Glomerular visceral epithelial cell (primary cell): Measurements from ENCODE around the gene PINLYP.
"Not testable (repeated sequence)": the region's sequence is repeated elsewhere in the genome, so short reads cannot be mapped to it uniquely, and the experiment has no call there.

Experiments
- DNase-seq: peaks from one replicate; pipeline ENCODE4 v3.0.0-alpha.2; 2016; ENCODE audit errors: extremely low spot score

The PINLYP gene

GRCh38 chr19:43575156-43575950, at the start of gene PINLYP, which contains the start of gene XRCC1:
TSS of gene PINLYP (plus strand) at chr19:43575801. CDS start at chr19:43577192, 1,391 bp downstream.
TSS of gene XRCC1 (minus strand) at chr19:43575527. CDS start at chr19:43575458, 69 bp downstream.
- peak; percentile 99 for DNase-seq

- DNase-seq: peak; percentile 28
These were observed 49.5 kb upstream of the PINLYP start for GRCh38 chr19:43525836-43526771.

GRCh38 chr19:43526884-43527859, 48.4 kb upstream of the PINLYP start, which contains the start of gene ETHE1:
TSS of gene ETHE1 (minus strand) at chr19:43527201. CDS start at chr19:43527177, 24 bp downstream.
- DNase-seq: peak; percentile 79

- DNase-seq: peak; percentile 72
These were observed 47.6 kb upstream of the PINLYP start for GRCh38 chr19:43527860-43528622.

GRCh38 chr19:43532571-43532961, 43.0 kb upstream of the PINLYP start:
- DNase-seq: no peak

GRCh38 chr19:43532962-43533545, 42.5 kb upstream of the PINLYP start, which contains the start of gene ZNF575:
TSS of gene ZNF575 (plus strand) at chr19:43533188. CDS start at chr19:43534423, 1,235 bp downstream.
- peak; percentile 78 for DNase-seq

GRCh38 chr19:43533546-43534304, 41.9 kb upstream of the PINLYP start:
- peak; percentile 58 for DNase-seq

GRCh38 chr19:43534305-43534815, 41.2 kb upstream of the PINLYP start:
- DNase-seq: no peak

- DNase-seq: peak; percentile 26
These were observed 40.5 kb upstream of the PINLYP start for GRCh38 chr19:43534816-43535761.

GRCh38 chr19:43538922-43539321, 36.7 kb upstream of the PINLYP start:
- no peak for DNase-seq

- no peak for DNase-seq
These were observed 35.2 kb upstream of the PINLYP start for GRCh38 chr19:43540381-43540780.

GRCh38 chr19:43541920-43542650, 33.5 kb upstream of the PINLYP start:
- DNase-seq: no peak

- no peak for DNase-seq
These were observed 31.5 kb upstream of the PINLYP start for GRCh38 chr19:43544077-43544476.

GRCh38 chr19:43545276-43545675, 30.3 kb upstream of the PINLYP start:
- DNase-seq: no peak

- no peak for DNase-seq
These were observed 29.6 kb upstream of the PINLYP start for GRCh38 chr19:43545981-43546380.

GRCh38 chr19:43546581-43546980, 29.0 kb upstream of the PINLYP start:
- DNase-seq: no peak

GRCh38 chr19:43547926-43548325, 27.7 kb upstream of the PINLYP start:
- DNase-seq: not testable (repeated sequence)
